Neuronal stem cell (in vitro differentiated cells): ENCODE measurements around the gene ROBO1.

ENCODE experiments used
- DNase-seq: peaks from one replicate; pipeline ENCODE4 v3.0.0-alpha.2; 2013; ENCODE audit warnings: low spot score
- H2AFZ ChIP-seq: one replicate; pipeline ENCODE4 v1.6.1; 2013; ENCODE audit warnings: mild to moderate bottlenecking, low read length, inconsistent platforms
- H2AK5ac ChIP-seq: 2 replicates; pipeline ENCODE4 v1.6.1; 2013; ENCODE audit warnings: low read depth, mild to moderate bottlenecking, inconsistent platforms, low read length, moderate library complexity, mixed read lengths
- H2BK120ac ChIP-seq: 2 replicates; pipeline ENCODE4 v1.6.1; 2013; ENCODE audit warnings: low read depth, mild to moderate bottlenecking, inconsistent platforms, low read length, moderate library complexity, mixed read lengths
- H2BK12ac ChIP-seq: one replicate; pipeline ENCODE4 v1.6.1; 2013; ENCODE audit warnings: low read length, inconsistent platforms
- H2BK15ac ChIP-seq: 2 replicates; pipeline ENCODE4 v1.6.1; 2013; ENCODE audit warnings: mild to moderate bottlenecking, low read length, inconsistent platforms, mixed read lengths
- H2BK5ac ChIP-seq: one replicate; pipeline ENCODE4 v1.6.1; 2013; ENCODE audit warnings: inconsistent platforms, mild to moderate bottlenecking, low read length, moderate library complexity
- H3K14ac ChIP-seq: one replicate; pipeline ENCODE4 v1.6.1; 2013; ENCODE audit warnings: low read length, inconsistent platforms
- H3K18ac ChIP-seq: 2 replicates; pipeline ENCODE4 v1.6.1; 2013; ENCODE audit warnings: low read length, inconsistent platforms
- H3K23ac ChIP-seq: 2 replicates; pipeline ENCODE4 v1.6.1; 2013; ENCODE audit warnings: low read depth, mild to moderate bottlenecking, mixed read lengths, low read length, inconsistent platforms; ENCODE audit not compliant: poor library complexity
- H3K27ac ChIP-seq: replicated peaks from 3 replicates; pipeline ENCODE4 v1.5.1; 2013; ENCODE audit warnings: low read length, inconsistent platforms
- H3K27me3 ChIP-seq, 3 experiments: 2 replicates each; pipeline ENCODE4 v1.6.1; 2013; ENCODE audit warnings: low read length in 3 of 3, mild to moderate bottlenecking in 2 of 3, inconsistent platforms in 1 of 3, low read depth in 1 of 3, mixed read lengths in 1 of 3, moderate library complexity in 1 of 3; ENCODE audit not compliant: control insufficient read depth in 3 of 3, insufficient read depth in 3 of 3
- H3K36me3 ChIP-seq, 2 donors: replicated peaks in 1 of 2; 2 replicates each; pipeline ENCODE4 v1.6.1; 2013; ENCODE audit warnings: low read length in 2 of 2; ENCODE audit not compliant: control insufficient read depth in 2 of 2, insufficient read depth in 2 of 2
- H3K4ac ChIP-seq: 2 replicates; pipeline ENCODE4 v1.6.1; 2013; ENCODE audit warnings: inconsistent platforms, mild to moderate bottlenecking, low read length, moderate library complexity
- H3K4me1 ChIP-seq, 2 donors: 1 replicate in 1 of 2; 2 replicates in 1 of 2; pipeline ENCODE4 v1.6.1; 2013; ENCODE audit warnings: low read length in 2 of 2, low read depth in 1 of 2; ENCODE audit not compliant: control insufficient read depth in 2 of 2, insufficient read depth in 1 of 2
- H3K4me2 ChIP-seq: one replicate; pipeline ENCODE4 v1.6.1; 2013; ENCODE audit warnings: mild to moderate bottlenecking, low read length, inconsistent platforms; ENCODE audit not compliant: insufficient read depth, poor library complexity, severe bottlenecking
- H3K4me3 ChIP-seq, 2 donors: 2 replicates each; pipeline ENCODE4 v1.5.1; 2013; ENCODE audit warnings: low read length in 2 of 2, mild to moderate bottlenecking in 2 of 2, inconsistent platforms in 1 of 2, moderate library complexity in 1 of 2
- H3K79me1 ChIP-seq: one replicate; pipeline ENCODE4 v1.6.1; 2013; ENCODE audit warnings: low read depth, mild to moderate bottlenecking, inconsistent platforms, low read length, moderate library complexity
- H3K9ac ChIP-seq: one replicate; pipeline ENCODE4 v1.6.1; 2013; ENCODE audit warnings: mild to moderate bottlenecking, low read depth, low read length, inconsistent platforms; ENCODE audit not compliant: poor library complexity
- H3K9me3 ChIP-seq, 2 donors: replicated peaks in 1 of 2; 2 replicates each; pipeline versions ENCODE3 to v1.6.1; 2013; ENCODE audit warnings: low read length in 2 of 2, mild to moderate bottlenecking in 2 of 2, inconsistent platforms in 1 of 2, low read depth in 1 of 2, mixed read lengths in 1 of 2, moderate library complexity in 1 of 2; ENCODE audit not compliant: control insufficient read depth in 2 of 2, insufficient read depth in 1 of 2
- H4K8ac ChIP-seq: one replicate; pipeline ENCODE4 v1.6.1; 2013; ENCODE audit warnings: low read depth, mild to moderate bottlenecking, inconsistent platforms, low read length, moderate library complexity
- H4K91ac ChIP-seq: one replicate; pipeline ENCODE4 v1.6.1; 2013; ENCODE audit warnings: low read length, low read depth, mild to moderate bottlenecking, inconsistent platforms; ENCODE audit not compliant: poor library complexity
- WGBS, 2 donors: extraction: QIAGEN DNeasy Blood & Tissue Kit; methylation state at CpG; one replicate each; pipeline ENCODE4 v1.1.7; 2013; ENCODE audit warnings: missing lambda C conversion rate in 2 of 2, mixed read lengths in 1 of 2; ENCODE audit not compliant: insufficient read length in 2 of 2, insufficient replicate concordance in 1 of 2; ENCODE audit errors: extremely low coverage in 2 of 2; 5-methylcytosine and 5-hydroxymethylcytosine counted together

ROBO1 gene

GRCh38 chr3:79366414-79366813 lies 401.4 kb downstream of the ROBO1 start:
- H2BK15ac ChIP-seq: no peak overlapping the region

GRCh38 chr3:79364784-79365183 lies 403.0 kb downstream of the ROBO1 start:
- H3K9me3 ChIP-seq: no peaks in the 10 kb centered on the region
- H2BK15ac ChIP-seq: no peak overlapping the region
- peaks cover 0 to 1% of the 10 kb centered on the region in 2 donors for H3K4me1 ChIP-seq
- no peak overlapping the region for H3K4me2 ChIP-seq
- H3K27ac ChIP-seq: no peak overlapping the region
- H3K18ac ChIP-seq: no peak overlapping the region
- H3K23ac ChIP-seq: no peak overlapping the region
- H3K36me3 ChIP-seq: no peaks in the 10 kb centered on the region
- H2BK12ac ChIP-seq: no peak overlapping the region
- no peaks in the 10 kb centered on the region for H3K79me1 ChIP-seq
- no peak overlapping the region for H4K91ac ChIP-seq
- no peak overlapping the region for H2AFZ ChIP-seq
- no peak for DNase-seq
- H2BK5ac ChIP-seq: no peak overlapping the region
- no peaks in the 10 kb centered on the region for H3K27me3 ChIP-seq
- H4K8ac ChIP-seq: no peak overlapping the region
- no peak overlapping the region for H3K14ac ChIP-seq
- H3K4me3 ChIP-seq: no peak overlapping the region
- H3K9ac ChIP-seq: no peak overlapping the region
- no peak overlapping the region for H2AK5ac ChIP-seq
- H3K4ac ChIP-seq: no peak overlapping the region
- WGBS, 2 donors: no CpG with 5 or more reads among the region's 5 CpGs
- H2BK120ac ChIP-seq: no peak overlapping the region

More at GRCh38 chr3:79366414-79366813, 401.4 kb downstream of the ROBO1 start:
- Histone ChIP-seq H2BK120ac (no peak overlapping the region), H3K4me3 (no peak overlapping the region), H3K23ac (no peak overlapping the region), H3K18ac (no peak overlapping the region), H3K4me1 (peaks cover 0 to 1% of the 10 kb centered on the region in 2 donors), H3K14ac (no peak overlapping the region), H2BK5ac (no peak overlapping the region), H3K4me2 (no peak overlapping the region), H2AFZ (no peak overlapping the region), H3K27me3 (no peaks in the 10 kb centered on the region), H4K91ac (no peak overlapping the region), H3K79me1 (no peaks in the 10 kb centered on the region), H2AK5ac (no peak overlapping the region), H3K9me3 (no peaks in the 10 kb centered on the region), H3K36me3 (no peaks in the 10 kb centered on the region), H3K9ac (no peak overlapping the region), H3K4ac (no peak overlapping the region), H3K27ac (no peak overlapping the region), H2BK12ac (no peak overlapping the region), H4K8ac (no peak overlapping the region)
- DNase-seq: no peak
- no CpG with 5 or more reads among the region's 8 CpGs for WGBS, 2 donors

DNA sequence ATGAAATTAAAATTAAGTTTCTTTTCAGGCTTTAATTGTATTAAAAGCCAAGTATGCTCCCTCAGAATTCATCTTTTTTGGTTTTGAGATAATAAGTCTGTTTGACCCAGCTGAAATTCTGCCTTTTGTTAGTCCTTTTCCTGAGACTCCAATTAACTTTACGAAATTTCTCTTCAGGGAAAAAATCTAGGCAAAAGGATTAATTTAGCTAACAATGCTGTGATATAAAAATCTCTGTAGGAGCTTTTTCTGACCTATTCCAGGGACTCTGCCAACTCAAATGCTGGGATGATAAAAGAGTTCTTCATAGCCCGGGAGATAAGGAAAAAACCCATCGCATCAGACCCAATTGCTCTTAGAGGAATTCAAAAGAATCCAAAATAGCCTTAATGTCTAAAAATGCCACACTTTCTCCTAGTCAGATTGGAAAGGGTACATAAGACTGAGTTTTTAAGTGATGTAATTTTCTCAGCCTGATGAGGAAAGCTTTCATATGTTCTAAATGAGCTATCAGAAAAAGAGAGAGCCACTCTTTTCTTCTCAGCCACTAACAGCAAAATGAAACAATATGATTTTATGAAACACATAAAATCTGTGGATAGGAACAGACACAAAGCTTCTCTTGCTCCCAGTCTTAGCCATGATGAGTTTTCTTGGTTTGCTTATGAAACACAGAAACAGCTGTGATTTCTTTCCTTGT lies 405.1 kb downstream of the ROBO1 start:
- H3K36me3 ChIP-seq: no peaks in the 10 kb centered on the region
- H3K4ac ChIP-seq: no peak overlapping the region
- H3K14ac ChIP-seq: no peak overlapping the region
- H4K91ac ChIP-seq: no peak overlapping the region
- no peak overlapping the region for H2BK120ac ChIP-seq
- no peaks in the 10 kb centered on the region for H3K79me1 ChIP-seq
- no peak overlapping the region for H2AK5ac ChIP-seq
- no peak overlapping the region for H4K8ac ChIP-seq
- no peak for DNase-seq
- no peak overlapping the region for H3K23ac ChIP-seq
- no peak overlapping the region for H3K4me3 ChIP-seq
- H3K18ac ChIP-seq: no peak overlapping the region
- H2BK15ac ChIP-seq: no peak overlapping the region
- no peak overlapping the region for H2BK12ac ChIP-seq
- no peak overlapping the region for H3K4me2 ChIP-seq
- H2AFZ ChIP-seq: peak overlapping the region; percentile 49
- no peak overlapping the region for H3K9ac ChIP-seq
- no peaks in the 10 kb centered on the region for H3K27me3 ChIP-seq
- H3K9me3 ChIP-seq: no peaks in the 10 kb centered on the region
- no peaks in the 10 kb centered on the region for H3K4me1 ChIP-seq
- no peak overlapping the region for H2BK5ac ChIP-seq
- WGBS, 2 donors: no CpG with 5 or more reads among the region's 3 CpGs
- H3K27ac ChIP-seq: no peak overlapping the region

DNA sequence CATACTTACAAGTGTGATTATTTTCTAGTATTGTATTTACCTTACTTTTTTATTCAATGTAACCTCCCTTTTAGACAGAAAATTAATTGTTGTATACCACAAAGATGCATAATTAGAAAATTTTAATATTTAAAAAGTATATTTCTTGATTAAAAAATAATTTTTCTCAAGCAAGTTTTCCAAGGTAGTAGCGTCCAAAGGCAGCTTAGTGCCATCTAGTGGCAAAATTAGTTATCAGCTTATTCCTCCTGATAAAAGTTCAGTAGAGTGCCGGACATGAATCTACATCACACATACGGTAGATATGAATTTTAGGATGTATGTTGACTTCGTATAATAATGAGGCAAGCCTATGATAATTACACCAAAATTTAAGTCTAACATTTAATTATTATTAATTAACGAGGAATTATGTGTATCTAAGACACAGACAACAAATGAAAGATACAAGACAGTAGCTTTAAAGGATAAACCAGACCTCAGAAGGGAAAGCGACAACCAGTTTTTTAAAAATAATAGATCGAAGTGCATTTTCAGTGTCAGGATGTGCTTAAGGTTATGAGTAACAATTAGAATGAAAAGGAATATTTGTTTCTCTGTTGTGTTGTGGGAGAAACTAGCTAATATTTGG lies 405.9 kb downstream of the ROBO1 start:
- Histone ChIP-seq H2BK120ac (no peak overlapping the region), H3K18ac (no peak overlapping the region), H2AFZ (no peak overlapping the region), H3K4me1 (no peaks in the 10 kb centered on the region), H3K4me3 (no peak overlapping the region), H3K36me3 (no peaks in the 10 kb centered on the region), H2AK5ac (no peak overlapping the region), H3K14ac (no peak overlapping the region), H4K8ac (no peak overlapping the region), H2BK5ac (no peak overlapping the region), H3K79me1 (no peaks in the 10 kb centered on the region), H3K27me3 (no peaks in the 10 kb centered on the region), H3K23ac (no peak overlapping the region), H2BK15ac (no peak overlapping the region), H3K9me3 (no peaks in the 10 kb centered on the region), H4K91ac (no peak overlapping the region), H3K4ac (no peak overlapping the region), H3K4me2 (no peak overlapping the region), H2BK12ac (no peak overlapping the region), H3K9ac (no peak overlapping the region), H3K27ac (no peak overlapping the region)
- WGBS, 2 donors: no CpG with 5 or more reads among the region's 7 CpGs
- peak; percentile 21 for DNase-seq
